BJ (cell line): ENCODE results near the gene FNDC3B. TPM values are rescaled to one million over a fixed set of nuclear protein-coding genes. Genes with fewer than 3 reads are reported as not detected.
A peak's percentile ranks its signal among the peaks of the same experiment; 100 is the strongest.

Experiments used
- CTCF ChIA-PET: fragments of 350-600 bp; formaldehyde crosslinking; extraction: SDS; loops from one replicate; lab custom pipeline; 2021; ENCODE audit warnings: antibody characterized with exemption, inconsistent platforms; lab: Yijun Ruan, JAX
- POLR2A ChIA-PET: fragments of 300-600 bp; sonication (Branson Sonifier 250); formaldehyde crosslinking; extraction: SDS; loops from one replicate; lab custom pipeline; 2021; ENCODE audit warnings: antibody characterized with exemption; lab: Charles Lee
- DNase-seq: peaks from one replicate; pipeline ENCODE4 v3.0.0-alpha.2; 2011; ENCODE audit warnings: low read depth
- H3K27me3 ChIP-seq: 2 replicates; pipeline ENCODE4 v1.6.0; 2011; ENCODE audit warnings: low read length; ENCODE audit not compliant: control insufficient read depth, insufficient read depth
- H3K36me3 ChIP-seq: 2 replicates; pipeline ENCODE4 v1.5.1; 2011; ENCODE audit warnings: low read length; ENCODE audit not compliant: control insufficient read depth, insufficient read depth
- H3K4me3 ChIP-seq: 2 replicates; pipeline ENCODE4 v1.5.1; 2011; ENCODE audit warnings: low read depth, mild to moderate bottlenecking, control low read depth, low read length
- polyA plus RNA-seq: library from polyadenylated mRNA; depleted of rRNA; stranded (reverse); fragments of >200 nt; gene quantifications from 2 replicates; pipeline ENCODE4 v1.2.3, GENCODE V29; 2011
- TF ChIP-seq, protein P1 (sequence below): IDR thresholded peaks from 2 replicates; pipeline ENCODE4 v1.5.1; 2011; ENCODE audit warnings: low read depth, mild to moderate bottlenecking, control low read depth, inconsistent platforms, low read length, moderate library complexity; ENCODE audit not compliant: insufficient read depth

The FNDC3B gene
- polyA plus RNA-seq, 1 experiment: 28.6 TPM

- ChIA-PET CTCF (interaction anchor here (0.7 kb wide), 1 partner anchor 62 kb away, joined by 4 read pairs; no protein-coding TSS in a partner anchor), POLR2A (no interaction called here)
- Histone ChIP-seq H3K4me3 (no peak overlapping the region), H3K27me3 (no peaks in the 10 kb centered on the region), H3K36me3 (peaks cover 5% of the 10 kb centered on the region)
- no peak for DNase-seq
- TF ChIP-seq, protein P1, sequence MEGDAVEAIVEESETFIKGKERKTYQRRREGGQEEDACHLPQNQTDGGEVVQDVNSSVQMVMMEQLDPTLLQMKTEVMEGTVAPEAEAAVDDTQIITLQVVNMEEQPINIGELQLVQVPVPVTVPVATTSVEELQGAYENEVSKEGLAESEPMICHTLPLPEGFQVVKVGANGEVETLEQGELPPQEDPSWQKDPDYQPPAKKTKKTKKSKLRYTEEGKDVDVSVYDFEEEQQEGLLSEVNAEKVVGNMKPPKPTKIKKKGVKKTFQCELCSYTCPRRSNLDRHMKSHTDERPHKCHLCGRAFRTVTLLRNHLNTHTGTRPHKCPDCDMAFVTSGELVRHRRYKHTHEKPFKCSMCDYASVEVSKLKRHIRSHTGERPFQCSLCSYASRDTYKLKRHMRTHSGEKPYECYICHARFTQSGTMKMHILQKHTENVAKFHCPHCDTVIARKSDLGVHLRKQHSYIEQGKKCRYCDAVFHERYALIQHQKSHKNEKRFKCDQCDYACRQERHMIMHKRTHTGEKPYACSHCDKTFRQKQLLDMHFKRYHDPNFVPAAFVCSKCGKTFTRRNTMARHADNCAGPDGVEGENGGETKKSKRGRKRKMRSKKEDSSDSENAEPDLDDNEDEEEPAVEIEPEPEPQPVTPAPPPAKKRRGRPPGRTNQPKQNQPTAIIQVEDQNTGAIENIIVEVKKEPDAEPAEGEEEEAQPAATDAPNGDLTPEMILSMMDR: no peak
These were observed 38.9 kb downstream of the FNDC3B start for GRCh38 chr3:172078244-172078643.

DNA sequence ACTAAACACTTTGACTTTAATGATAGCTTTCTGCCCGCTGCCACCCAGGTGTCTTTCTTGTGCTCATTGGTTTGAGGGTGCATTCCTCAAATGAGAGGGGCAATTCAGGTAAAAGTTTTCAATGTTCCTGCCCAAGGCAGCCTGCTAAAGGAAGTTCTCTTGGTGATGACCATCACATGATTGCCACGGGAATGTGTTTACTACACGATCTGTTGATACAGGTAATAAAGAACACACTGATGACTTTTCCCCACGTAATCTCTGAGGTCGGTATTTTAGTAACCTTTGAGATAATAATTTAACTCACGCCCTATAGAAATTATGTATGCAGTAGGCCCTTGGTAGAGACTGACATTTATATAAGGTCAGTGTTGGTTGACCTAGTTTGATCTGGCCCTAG, 39.3 kb downstream of the FNDC3B start:
- POLR2A ChIA-PET: no interaction called here
- CTCF ChIA-PET: no interaction called here
- no peaks in the 10 kb centered on the region for H3K27me3 ChIP-seq
- no peak overlapping the region for H3K4me3 ChIP-seq
- H3K36me3 ChIP-seq: peaks cover 5% of the 10 kb centered on the region
- TF ChIP-seq, protein P1: no peak
- DNase-seq: no peak

DNA sequence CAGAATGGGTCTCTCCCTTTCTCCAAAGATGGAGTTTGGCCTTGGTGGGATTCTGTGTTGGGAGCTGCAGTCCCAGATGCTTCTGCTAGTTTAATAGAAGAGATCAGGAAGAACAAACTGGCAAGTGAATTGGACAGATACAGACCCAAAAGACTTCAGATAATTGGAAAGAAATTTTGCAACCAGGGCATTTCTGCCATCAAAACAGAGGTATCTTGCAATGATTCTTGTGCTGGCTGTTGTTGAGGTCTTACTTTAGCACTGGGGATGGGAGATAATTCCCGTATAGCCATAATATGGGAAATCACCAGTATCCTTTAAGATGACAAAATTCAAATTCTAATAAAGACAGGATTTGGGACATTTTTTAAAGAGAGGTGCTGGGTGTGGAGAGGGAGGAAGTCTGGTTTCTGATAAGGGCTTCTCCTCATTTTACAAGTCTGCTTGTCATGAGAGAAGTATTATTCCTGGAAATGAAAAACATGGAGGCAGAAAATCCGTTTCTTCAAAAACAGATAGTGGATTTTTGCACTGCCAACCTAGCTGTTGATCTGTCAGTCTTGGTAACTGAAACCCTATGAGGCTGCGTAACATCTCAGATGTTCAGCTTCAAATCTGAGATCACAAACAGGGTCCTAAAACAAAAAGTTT, 40.1 kb downstream of the FNDC3B start:
- ChIA-PET CTCF (interaction anchor here (0.6 to 1.1 kb wide), 2 partner anchors 9 to 200 kb away, joined by 4 to 6 read pairs; no protein-coding TSS in a partner anchor), POLR2A (no interaction called here)

GRCh38 chr3:172080503-172080902, 41.1 kb downstream of the FNDC3B start:
- no peak for DNase-seq
- TF ChIP-seq, protein P1: no peak
- POLR2A ChIA-PET: no interaction called here

More for the DNA sequence above, 40.1 kb downstream of the FNDC3B start:
- TF ChIP-seq, protein P1: no peak
- DNase-seq: no peak
- Histone ChIP-seq H3K27me3 (no peaks in the 10 kb centered on the region), H3K36me3 (peaks cover 2% of the 10 kb centered on the region), H3K4me3 (no peak overlapping the region)

GRCh38 chr3:172082269-172082668, 42.9 kb downstream of the FNDC3B start:
- H3K4me3 ChIP-seq: no peak overlapping the region
- TF ChIP-seq, protein P1: no peak
- ChIA-PET CTCF (no interaction called here), POLR2A (interaction anchor here (0.6 to 0.8 kb wide), 3 partner anchors 47 to 208 kb away, joined by 3 read pairs; no protein-coding TSS in a partner anchor)
- no peaks in the 10 kb centered on the region for H3K27me3 ChIP-seq
- peaks cover 2% of the 10 kb centered on the region for H3K36me3 ChIP-seq
- peak; percentile 99 for DNase-seq

More at GRCh38 chr3:172080503-172080902, 41.1 kb downstream of the FNDC3B start:
- Histone ChIP-seq H3K27me3 (no peaks in the 10 kb centered on the region), H3K4me3 (no peak overlapping the region), H3K36me3 (peaks cover 2% of the 10 kb centered on the region)
- CTCF ChIA-PET: interaction anchor here (0.6 to 1.1 kb wide), 5 partner anchors 10 to 407 kb away, joined by 3 to 6 read pairs (median 3); no protein-coding TSS in a partner anchor
